MM.1S (cell line): ENCODE results near the gene RAI2.

Experiments
- EZH2 ChIP-seq: fragments of 300-600 bp; sonication (generic); optimal IDR thresholded peaks from 2 replicates; pipeline ENCODE3; 2017; ENCODE audit warnings: low read depth, mild to moderate bottlenecking, antibody characterized with exemption, low read length, mixed read lengths
- EZH2phosphoT487 ChIP-seq: fragments of 300-600 bp; sonication (generic); IDR thresholded peaks from 2 replicates; pipeline ENCODE4 v1.6.1; 2018; ENCODE audit warnings: antibody characterized with exemption, low read length
- TF ChIP-seq, protein P1 (sequence below): fragments of 300-600 bp; sonication (generic); IDR thresholded peaks from 2 replicates; pipeline ENCODE4 v1.5.1; 2016; ENCODE audit warnings: antibody characterized with exemption, low read length, mixed read lengths

DNA sequence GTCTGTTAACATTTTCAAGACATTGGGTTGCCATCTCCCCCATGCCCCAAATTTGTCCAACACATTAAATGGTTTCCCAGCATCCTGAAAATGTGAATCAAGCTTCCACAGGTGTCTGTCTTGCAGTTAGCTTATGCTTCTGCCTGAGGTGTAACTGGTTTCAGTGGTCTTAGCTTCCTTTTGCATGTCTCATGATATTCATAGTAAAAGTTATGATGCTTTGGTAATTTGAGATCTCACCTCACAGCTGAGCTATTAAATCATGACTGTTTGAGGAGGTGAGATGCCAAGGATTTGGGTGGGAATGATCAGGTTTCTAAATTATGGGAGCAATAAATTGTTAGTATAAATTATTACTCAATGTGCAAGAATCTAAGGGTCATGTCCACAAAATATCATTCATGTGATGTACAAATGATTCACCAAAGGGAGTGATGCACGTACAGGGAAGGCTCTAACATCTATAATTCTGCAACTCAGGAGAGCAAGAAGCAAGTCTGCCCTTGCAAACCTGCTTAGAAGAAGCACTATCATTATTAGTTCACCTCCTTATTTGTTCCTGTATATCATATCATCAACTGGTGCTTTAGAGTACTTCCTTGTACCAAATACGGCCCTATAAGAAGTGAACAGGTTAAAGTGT is 17.1 kb upstream of the RAI2 start:
- TF ChIP-seq, protein P1, sequence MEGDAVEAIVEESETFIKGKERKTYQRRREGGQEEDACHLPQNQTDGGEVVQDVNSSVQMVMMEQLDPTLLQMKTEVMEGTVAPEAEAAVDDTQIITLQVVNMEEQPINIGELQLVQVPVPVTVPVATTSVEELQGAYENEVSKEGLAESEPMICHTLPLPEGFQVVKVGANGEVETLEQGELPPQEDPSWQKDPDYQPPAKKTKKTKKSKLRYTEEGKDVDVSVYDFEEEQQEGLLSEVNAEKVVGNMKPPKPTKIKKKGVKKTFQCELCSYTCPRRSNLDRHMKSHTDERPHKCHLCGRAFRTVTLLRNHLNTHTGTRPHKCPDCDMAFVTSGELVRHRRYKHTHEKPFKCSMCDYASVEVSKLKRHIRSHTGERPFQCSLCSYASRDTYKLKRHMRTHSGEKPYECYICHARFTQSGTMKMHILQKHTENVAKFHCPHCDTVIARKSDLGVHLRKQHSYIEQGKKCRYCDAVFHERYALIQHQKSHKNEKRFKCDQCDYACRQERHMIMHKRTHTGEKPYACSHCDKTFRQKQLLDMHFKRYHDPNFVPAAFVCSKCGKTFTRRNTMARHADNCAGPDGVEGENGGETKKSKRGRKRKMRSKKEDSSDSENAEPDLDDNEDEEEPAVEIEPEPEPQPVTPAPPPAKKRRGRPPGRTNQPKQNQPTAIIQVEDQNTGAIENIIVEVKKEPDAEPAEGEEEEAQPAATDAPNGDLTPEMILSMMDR, result no peak
- no peak for TF ChIP-seq EZH2
- TF ChIP-seq EZH2phosphoT487, result no peak
